HG03558 (cell line): Measurements from ENCODE around the gene DOCK2.

Source experiments
- ATAC-seq: cut with Tn5 transposase; IDR thresholded peaks from one replicate; pipeline ENCODE4 v1.9.1; 2021; ENCODE audit warnings: moderate number of reproducible peaks; ENCODE audit not compliant: unreplicated experiment; ENCODE audit errors: extremely low read depth

Gene DOCK2

DNA sequence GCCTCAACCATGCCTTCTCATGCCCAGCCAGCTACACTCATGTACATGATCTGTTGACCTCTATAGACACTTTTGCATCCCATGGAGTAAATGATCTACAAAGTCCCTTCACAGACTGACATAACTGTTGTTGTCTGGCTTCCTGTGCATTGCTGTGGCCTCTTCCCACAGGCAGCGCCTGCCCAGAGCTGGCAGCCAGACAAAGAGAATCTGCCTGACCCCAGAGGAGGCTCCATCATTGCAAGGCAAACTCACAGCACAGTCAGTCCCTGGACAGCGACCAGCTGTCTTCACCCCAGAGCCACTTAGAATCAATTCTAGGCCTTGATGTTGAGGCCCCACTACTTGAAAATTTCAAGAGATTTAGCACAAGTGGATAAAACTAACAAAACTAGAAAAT is 277.7 kb downstream of the DOCK2 start:
- ATAC-seq = no peak

DNA sequence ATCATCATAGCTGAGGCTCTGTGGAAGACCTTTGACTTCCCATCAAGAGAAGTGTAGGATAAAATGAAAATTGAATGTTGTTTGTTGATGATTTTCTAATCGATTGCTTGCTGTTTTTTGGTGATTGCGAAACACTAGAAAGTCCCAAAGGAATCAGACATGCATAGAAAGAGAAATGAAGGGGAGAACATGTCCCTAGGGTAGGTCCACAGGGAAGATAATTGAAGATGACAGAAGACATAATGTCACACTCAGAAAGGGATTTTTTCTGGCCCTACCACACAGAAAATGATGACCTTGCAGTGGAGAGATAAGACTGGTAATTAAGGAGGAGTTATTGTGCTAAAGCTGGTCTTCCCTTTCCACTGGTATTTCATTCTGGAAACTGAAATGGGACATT is 280.4 kb downstream of the DOCK2 start:
- ATAC-seq = no peak

DNA sequence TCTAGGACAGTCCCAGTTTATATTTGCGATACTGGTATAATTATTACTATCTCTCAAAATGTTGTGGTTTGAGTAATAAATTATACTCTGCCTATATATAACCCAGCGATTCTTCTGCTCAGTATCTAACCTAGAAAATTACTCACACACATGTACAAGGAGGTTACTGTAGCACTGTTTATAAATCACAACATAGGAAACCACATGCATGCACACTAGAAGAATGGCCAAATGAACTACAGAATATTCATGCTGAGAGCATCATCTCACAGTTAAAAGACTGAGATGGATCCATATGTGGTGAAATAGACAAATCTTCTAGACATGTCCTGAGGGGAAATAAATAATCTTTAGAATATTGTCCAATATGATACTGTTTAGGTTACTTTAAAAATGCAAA is 281.2 kb downstream of the DOCK2 start:
- no peak for ATAC-seq

GRCh38 chr5:169920474-169920873 is 283.4 kb downstream of the DOCK2 start:
- no peak for ATAC-seq

DNA sequence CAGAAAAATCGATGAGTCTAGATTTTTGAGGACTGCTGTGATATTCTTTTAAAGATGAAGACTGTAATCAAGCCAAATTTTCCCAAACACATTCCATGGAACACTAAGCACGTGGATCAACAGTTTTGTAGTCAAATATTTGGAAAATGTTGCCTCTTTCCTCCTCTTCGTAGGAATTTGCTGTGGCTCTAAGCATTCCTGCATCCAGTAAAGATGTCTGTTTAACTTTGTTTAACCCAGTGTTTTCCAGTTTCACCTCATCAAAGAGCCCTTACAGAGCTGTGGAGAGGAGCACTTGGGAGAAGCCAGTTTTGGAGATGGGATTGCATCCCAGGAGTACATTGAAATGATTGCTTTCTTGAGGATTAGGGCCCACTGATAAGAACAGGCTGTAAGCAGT is 284.3 kb downstream of the DOCK2 start:
- ATAC-seq = no peak

DNA sequence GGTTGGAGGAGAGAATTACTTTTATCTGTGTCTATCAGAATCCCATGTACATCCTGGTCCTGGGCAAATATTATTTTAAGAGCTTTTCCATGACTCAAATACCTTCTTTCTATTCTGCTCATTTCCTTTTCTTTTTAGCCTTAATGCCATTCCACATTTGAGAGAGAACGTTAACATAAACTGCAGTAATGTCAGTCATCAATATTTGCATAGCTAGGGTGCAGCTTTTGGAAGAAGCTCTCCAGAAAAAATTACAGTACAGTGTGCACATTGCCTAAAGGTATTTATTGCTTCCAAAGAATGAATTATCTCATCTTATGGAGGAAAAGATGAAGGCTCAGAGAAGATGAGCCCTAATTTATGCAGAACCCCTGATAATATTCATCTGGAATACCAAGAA is 284.9 kb downstream of the DOCK2 start:
- ATAC-seq = no peak

GRCh38 chr5:169922474-169922873 is 285.4 kb downstream of the DOCK2 start:
- ATAC-seq = no peak

DNA sequence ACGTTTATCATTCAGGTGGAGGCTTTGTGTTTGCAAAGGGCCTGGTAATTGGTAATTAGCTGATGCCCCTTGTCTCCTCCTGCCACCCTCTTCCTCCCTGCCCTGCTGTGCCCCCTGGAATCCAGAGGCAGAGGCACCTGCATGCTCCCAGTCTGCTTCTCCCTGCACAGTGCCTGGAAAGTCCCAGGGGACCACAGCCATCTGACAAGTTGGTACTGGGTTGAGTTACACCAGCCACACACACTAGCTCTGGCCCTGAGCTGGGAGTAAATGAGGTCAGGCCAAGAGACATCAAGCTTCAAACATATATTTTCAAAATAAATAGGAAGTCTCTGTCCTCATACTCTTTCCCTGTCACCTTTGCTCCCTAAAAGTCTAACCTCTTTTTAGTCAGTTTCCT is 286.9 kb downstream of the DOCK2 start:
- no peak for ATAC-seq

DNA sequence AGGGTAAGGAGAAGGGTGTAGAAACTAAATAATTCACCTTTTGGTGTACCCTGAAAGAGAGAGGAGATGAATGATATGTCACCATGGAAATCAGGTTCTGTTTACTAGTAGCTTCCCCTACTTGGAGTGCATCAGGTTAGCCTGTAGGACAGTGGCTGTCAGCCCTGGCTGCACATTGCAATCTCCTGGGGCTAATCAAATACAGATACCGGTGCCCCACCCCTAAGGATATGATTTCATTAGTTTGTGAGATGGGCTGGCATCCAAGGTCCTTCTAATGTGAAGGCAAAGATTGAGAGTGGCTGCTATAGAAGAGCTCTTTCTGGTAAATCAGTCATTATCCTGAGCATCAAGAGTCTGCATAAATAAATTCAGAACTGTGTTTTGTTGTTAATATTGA is 296.1 kb downstream of the DOCK2 start:
- no peak for ATAC-seq

DNA sequence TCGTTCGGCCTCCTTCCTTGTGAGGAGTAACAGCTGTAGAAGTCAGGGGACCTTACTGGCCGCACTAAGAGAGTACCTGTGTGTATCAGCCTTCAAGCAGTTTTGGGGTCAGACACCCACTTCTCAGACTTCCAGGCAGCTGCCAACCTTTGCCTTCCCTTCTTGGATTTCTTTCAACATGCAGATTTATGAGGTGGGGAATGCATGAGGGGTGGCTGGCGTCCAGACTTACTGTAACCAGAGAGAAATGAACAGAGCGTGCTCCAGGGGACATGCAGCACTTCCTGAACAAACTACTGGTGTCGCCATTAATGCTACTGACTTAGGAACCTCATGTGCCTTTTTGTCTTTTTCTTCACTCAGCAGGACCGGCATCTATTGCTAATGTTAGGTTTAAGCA is 296.5 kb downstream of the DOCK2 start:
- no peak for ATAC-seq

GRCh38 chr5:169934990-169935389 is 297.9 kb downstream of the DOCK2 start:
- no peak for ATAC-seq

DNA sequence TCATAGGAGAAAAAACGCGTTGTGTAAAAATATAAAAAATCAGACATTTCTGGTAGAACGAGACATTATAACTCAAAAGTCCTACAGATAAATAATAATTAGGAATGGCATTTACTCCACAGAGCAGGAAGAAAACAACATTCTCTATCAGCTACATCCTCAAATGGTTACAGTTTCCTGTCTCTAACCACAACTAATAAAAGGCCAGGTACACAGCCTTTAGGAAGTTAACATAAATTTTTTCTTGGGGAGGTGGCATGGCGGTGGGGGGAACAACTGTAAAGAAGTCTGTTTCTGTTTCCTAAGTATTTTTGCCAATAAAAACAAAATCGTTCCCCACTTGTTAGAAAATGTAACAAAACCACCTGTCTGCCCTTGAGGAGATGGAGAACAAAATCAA is 298.7 kb downstream of the DOCK2 start:
- no peak for ATAC-seq

DNA sequence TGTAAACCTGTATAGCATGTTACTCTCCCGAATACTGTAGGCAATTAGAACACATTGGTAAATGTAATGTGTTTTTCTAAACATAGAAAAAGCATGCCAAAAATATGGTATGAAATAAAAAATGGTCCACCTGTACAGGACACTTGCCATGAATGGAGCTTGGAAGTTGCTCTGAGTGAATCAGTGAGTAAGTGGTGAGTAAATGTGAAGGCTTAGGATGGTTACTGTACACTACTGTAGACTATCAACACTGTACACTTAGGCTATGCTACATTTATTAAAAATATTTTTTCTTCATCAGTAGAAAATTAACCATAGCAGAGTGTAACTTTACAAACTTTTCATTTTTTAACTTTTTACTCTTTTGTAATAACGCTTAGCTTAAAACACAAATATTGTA is 301.4 kb downstream of the DOCK2 start:
- ATAC-seq = no peak

GRCh38 chr5:169939731-169940130 is 302.7 kb downstream of the DOCK2 start:
- ATAC-seq = no peak

DNA sequence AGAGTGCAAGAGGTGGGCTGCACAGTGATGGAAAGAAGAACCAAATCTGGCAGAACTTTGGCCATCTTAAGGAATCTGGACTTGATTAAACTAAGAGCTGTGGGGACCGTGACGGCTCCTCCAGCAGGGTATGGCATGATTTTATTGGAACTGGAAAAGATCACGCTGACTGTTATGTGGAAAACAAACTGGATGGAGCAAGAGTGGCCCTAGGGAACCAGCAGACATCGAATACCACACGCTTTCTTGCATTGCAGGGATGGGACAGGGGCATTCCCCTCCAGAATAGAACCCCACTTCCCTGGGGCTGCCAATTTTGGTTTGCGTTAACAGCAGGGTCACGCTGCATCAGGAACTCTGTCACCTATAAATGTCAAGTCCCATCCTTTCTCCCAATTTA is 304.5 kb downstream of the DOCK2 start:
- ATAC-seq = no peak

DNA sequence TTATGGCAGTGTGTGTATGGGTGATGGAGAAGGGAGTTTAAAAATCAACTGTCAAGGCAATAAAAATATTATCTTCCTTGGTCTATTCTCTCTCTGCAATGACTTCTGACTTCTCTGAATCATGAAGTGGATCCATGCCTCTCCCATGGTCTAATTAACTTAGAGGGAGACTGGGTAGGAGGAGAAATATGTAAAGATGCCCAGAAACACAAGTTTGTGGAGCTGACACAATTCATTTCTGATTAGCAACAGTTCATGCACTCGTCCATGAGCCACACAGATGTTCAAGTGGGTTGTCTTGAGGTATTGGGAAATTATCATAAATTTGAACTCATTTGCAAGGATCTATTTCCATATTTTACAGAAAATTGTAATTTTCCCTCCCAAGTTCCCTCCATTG is 305.1 kb downstream of the DOCK2 start:
- ATAC-seq = no peak

DNA sequence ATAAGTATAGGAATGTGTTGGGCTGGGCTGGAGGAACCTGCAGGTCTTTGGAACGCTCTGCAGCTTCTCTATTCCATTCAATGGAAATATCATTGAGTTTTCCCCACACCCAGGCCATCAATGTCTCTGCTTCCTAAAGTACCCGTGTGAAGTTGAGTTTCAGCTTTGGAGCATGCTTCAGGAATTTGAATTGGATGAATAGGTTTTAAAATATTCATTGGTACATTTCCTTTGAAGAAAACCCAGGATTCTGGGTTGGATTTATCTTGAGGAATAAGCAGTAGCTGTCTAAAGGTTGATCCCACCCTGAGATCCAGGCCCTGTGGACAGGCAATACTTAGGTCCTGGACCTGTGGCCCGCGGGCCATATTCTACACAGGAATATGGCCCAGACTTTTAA is 306.0 kb downstream of the DOCK2 start:
- ATAC-seq = no peak

GRCh38 chr5:169944115-169944514 is 307.0 kb downstream of the DOCK2 start:
- ATAC-seq = no peak

DNA sequence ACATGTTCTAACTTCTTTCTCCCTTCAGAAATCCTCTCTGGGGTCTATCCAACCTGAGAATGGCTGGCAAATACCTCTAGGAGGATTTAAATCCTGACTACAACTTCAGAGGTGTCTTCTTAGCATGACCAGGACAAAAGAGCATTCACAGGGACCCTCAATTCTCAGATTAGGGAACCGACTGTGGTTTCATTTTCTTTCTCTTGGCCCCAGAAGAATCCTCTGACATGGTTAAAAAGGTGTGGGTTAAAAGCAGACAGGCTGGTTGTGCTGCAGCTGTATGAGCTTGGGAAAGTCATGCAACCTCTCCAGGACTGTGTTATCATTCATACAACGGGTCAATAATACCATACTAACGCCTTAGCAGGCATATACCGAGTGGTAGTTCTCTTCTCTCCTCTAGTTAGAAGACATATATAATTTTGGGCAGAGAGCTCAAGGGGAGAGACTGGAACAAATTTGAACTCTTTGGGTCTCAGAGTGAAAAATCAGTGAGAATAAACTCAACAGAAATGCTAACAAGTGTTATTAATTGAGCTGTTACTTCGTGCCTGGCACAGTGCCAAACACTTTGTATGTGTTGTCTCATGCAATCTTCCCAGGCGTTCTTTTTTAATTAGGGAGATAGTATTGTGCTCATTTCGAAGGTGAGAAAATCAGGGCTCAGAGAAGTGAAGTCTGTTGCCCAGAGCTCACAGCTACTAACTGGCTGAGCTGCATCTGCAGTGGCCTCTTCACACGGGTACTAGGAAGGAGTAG is 308.0 kb downstream of the DOCK2 start:
- no peak for ATAC-seq

DNA sequence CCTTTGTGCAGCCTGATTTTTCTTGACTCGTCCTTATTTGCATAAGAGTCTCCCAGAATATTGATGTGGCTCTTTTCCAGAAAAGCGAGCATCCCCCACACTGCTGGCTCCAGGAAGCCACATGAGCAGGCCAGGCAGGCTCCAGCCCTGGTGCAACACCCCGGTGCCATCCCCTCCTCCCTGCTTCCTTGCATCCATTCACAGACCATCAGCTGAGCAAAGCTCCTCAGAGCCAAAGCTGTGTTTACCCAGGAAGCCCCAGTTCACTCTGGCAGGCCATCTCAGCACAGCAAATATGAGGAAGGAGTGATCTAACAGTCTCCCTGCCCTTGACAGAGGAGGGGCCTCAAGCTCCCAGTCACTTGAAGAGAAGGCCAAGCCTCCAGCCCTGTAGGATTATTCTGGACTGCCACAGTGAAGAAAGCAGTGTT is 308.8 kb downstream of the DOCK2 start:
- ATAC-seq = no peak

DNA sequence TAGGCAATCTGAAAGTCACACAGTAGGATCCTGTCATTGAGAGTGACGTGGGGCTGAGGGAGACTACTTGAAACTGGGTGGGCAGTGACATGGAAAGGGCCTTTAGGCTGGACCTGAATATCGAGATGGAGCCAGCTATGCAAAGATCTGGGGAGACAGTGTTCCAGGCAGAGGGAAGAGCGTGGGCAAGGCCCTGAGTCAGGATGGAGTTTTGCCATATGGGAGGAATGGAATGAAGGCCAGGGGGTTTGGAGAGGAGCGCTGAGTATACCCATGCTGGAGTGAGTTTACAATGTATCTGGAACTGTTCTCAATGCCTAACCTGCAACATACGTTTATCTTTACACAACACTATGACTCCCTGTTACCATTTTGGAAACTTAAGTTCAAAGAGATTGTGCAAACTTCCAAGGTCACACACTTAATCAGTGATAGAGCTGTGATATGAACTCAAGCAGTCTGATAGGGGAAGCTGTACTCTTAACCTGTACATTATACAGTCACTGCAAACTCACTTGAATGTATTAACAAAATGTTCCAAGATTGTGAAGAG is 309.7 kb downstream of the DOCK2 start:
- ATAC-seq = no peak

- ATAC-seq = no peak
Observed at GRCh38 chr5:169950333-169950732, 313.3 kb downstream of the DOCK2 start.
